Activated CD4-positive, alpha-beta T cell treated with anti-CD3 and anti-CD28 coated beads, Interleukin-2, amount 50 U/mL, for 1 hour (primary cell): ENCODE results near the gene PKD1L1.

Experiments
- DNase-seq: peaks from one replicate; pipeline ENCODE4 v3.0.0-alpha.2; 2020

Gene PKD1L1

DNA sequence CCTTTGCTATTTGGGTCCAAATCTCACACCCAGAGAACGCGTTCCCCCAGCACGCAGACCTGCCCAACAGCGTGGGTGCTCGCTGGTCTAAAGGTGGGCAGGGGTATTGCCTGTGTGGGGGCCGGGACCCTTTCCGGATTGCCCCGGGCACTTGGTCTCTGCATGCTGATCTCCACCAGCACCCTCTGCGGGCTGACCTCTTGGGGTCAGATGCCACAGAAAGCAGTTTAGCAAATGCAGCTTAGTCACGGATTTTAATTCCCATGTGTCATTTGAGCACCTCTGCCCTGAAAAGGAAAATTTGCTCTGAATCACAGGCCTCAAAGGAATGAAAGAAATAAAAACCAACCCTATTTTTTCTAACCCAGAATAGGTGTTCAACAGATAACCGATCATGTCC, 46.7 kb downstream of the PKD1L1 start:
- no peak for DNase-seq

GRCh38 chr7:47897831-47898230, 50.4 kb downstream of the PKD1L1 start:
- DNase-seq: no peak

- no peak for DNase-seq
Observed at GRCh38 chr7:47896809-47897423, 51.4 kb downstream of the PKD1L1 start.

GRCh38 chr7:47895026-47895425, 53.2 kb downstream of the PKD1L1 start:
- DNase-seq: no peak

- no peak for DNase-seq
Observed at GRCh38 chr7:47893721-47894365, 54.4 kb downstream of the PKD1L1 start.

- DNase-seq: no peak
Observed at GRCh38 chr7:47893238-47893637, 55.0 kb downstream of the PKD1L1 start.

DNA sequence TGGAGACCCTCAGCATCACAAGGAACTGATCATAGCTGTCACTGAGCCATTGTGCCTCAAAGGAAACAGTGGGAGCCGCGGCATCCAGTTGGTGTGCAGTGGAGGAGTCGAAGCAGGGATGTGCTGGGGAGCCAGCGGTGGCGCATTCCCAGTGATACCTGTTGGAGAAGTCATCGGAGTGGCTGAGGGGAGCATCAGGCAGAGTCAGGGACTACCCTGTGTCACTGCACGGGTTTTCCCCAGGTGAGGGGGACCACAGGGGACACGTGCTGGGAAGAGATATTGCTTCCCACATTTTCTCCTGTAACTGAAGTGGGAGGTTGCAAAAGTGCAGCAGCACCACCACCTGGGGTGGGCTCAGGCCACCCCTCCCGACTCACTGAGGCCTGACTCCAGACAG, 57.7 kb downstream of the PKD1L1 start:
- DNase-seq: no peak

DNA sequence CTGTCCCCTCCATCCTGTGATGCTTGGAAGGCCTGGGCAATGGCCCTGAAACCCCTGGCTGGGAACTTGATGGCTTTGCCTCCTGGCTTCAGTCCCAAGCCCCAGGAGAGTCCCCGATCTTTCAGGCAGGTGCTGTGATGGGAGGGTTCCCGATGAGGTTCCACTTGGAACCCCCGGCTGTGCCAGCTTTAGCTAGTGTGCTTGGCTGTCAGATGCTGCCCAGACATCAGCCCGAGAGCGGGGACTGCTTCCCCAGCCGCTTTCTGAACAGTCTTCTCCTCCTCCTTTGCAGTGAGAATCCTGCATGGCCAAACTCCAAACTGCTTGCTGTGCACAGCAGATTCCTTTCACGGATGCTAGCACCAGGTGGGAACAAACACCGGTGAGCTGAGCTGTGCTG, 58.1 kb downstream of the PKD1L1 start:
- DNase-seq: no peak

DNA sequence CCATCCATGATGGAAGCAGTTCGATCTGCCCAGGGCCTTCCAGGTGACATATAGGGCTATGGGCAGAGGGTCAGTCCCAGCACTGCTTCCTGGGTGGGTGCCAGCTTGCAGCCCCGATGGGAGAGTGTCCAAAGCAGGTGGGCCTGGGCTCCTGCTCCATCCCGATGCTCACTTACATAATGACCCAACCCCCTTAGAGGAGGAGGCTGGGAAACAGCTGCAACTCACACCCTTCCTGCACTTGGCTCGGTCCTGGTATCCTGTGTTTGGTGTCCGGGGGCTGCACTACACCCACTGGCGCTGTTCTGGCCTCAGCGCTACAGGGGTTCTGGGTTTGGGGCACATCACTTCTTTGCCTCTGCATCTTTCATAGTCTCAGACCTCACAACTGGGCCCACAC, 58.5 kb downstream of the PKD1L1 start:
- no peak for DNase-seq

GRCh38 chr7:47888371-47889265, 59.6 kb downstream of the PKD1L1 start:
- no peak for DNase-seq

- no peak for DNase-seq
Observed at GRCh38 chr7:47887016-47887640, 61.1 kb downstream of the PKD1L1 start.

DNA sequence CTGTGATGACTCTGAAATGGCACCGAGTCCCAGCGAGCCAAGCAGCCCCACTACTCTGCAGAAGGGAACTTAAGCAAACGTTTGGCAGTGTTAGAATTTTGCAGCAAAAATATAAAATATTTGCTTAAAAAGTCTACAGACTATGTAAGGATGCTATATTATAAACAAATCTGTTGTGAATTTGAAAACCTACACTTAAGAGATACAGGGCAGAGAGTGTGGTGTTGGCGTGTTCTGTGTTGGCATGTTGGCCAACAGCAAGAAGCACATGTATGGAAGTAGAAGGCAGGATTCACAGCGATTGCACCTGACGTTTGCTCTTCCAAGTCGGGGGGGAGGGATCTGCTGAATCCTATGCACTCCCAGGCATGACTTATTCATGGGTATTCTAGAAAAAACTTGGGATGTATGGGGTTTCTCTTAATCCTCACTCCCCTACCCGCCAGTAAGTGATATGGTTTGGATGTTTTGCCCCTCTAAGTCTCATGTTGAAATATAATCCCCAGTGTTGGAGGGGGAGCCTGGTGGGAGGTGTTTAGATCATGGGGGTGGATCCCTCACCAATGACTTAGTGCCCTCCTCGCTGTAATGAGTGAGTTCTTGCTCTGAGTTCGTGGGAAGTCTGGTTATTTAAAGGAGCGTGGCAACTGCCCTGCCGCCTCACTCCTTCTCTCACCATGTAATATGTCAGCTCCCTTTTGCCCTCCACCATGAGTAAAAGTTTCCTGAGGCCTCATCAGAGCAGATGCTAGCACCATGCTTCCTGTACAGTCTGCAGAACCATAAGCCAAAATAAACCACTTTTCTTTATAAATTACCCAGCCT, 62.1 kb downstream of the PKD1L1 start:
- no peak for DNase-seq

GRCh38 chr7:47885309-47885986, 62.8 kb downstream of the PKD1L1 start:
- no peak for DNase-seq

GRCh38 chr7:47884675-47885074, 63.6 kb downstream of the PKD1L1 start:
- no peak for DNase-seq

- no peak for DNase-seq
Observed at GRCh38 chr7:47882635-47883034, 65.6 kb downstream of the PKD1L1 start.

- no peak for DNase-seq
Observed at GRCh38 chr7:47881256-47881655, 67.0 kb downstream of the PKD1L1 start.

- no peak for DNase-seq
Observed at GRCh38 chr7:47878662-47879061, 69.6 kb downstream of the PKD1L1 start.

DNA sequence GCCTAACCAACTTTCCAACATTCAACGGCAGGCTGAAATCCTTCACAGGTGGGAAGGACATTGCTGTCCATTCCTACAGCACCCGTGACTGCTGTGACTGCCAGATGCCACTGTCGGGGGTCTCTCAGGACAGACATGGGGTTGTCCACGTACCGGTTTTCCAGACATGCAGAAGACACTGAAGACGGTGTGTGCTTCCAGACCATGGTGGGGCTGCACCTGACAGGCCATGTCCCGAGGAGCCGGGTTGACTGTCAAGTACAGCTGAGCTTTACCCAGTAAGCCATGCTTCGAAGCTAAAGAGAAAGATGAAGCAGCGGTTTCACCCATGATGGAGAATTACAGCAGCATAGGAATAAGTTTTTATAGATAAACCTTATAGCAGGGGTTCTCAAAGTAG, 70.9 kb downstream of the PKD1L1 start:
- no peak for DNase-seq

- no peak for DNase-seq
Observed at GRCh38 chr7:47875998-47876744, 72.1 kb downstream of the PKD1L1 start.

- no peak for DNase-seq
Observed at GRCh38 chr7:47875406-47875805, 72.9 kb downstream of the PKD1L1 start.

DNA sequence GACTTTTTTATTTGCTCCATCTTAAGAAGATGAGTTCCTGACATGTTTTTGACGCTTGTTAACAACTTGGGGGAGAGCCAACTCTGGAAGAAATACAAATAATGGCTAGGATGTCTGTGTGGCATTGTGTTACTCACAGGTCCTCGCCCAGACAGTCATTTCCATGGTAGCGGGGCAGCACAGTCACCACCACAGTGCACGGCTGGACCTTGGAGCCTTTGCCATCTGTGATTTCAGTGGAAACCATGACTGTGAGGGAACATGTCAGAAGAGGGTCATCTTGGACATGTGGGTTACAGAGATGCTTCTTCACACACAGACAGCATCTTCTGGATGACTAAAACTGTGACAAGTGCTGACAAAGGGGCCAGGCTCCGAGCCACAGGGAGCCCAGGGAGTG, 74.5 kb downstream of the PKD1L1 start:
- no peak for DNase-seq
